Kidney epithelial cell (primary cell): ENCODE results near the gene GRIK4. TPM values are rescaled to one million over a fixed set of nuclear protein-coding genes. Genes with fewer than 3 reads are reported as not detected.

Experiments
- DNase-seq: peaks from one replicate; pipeline ENCODE4 v3.0.0-alpha.2; 2010; ENCODE audit warnings: low read depth
- H3K27me3 ChIP-seq: 2 replicates; pipeline ENCODE4 v1.6.0; 2011; ENCODE audit warnings: low read length; ENCODE audit not compliant: control insufficient read depth, insufficient read depth
- H3K36me3 ChIP-seq: 2 replicates; pipeline ENCODE4 v1.5.1; 2011; ENCODE audit warnings: low read length; ENCODE audit not compliant: control insufficient read depth, insufficient read depth
- H3K4me3 ChIP-seq: 2 replicates; pipeline ENCODE4 v1.5.1; 2011; ENCODE audit warnings: low read depth, mild to moderate bottlenecking, control low read depth, low read length
- CTCF ChIP-seq: IDR thresholded peaks from 2 replicates; pipeline ENCODE4 v1.5.1; 2011; ENCODE audit warnings: mild to moderate bottlenecking, moderate library complexity, low read length, control low read depth, inconsistent platforms; ENCODE audit not compliant: insufficient read depth, poor library complexity, severe bottlenecking
- total RNA-seq: library from RNA; depleted of rRNA; stranded (reverse); fragments of >200 nt; gene quantifications from 2 replicates; pipeline ENCODE4 v1.2.3, GENCODE V29; 2015

Gene GRIK4
- total RNA-seq, 1 donor from 2014 or later, result 0.17 TPM

DNA sequence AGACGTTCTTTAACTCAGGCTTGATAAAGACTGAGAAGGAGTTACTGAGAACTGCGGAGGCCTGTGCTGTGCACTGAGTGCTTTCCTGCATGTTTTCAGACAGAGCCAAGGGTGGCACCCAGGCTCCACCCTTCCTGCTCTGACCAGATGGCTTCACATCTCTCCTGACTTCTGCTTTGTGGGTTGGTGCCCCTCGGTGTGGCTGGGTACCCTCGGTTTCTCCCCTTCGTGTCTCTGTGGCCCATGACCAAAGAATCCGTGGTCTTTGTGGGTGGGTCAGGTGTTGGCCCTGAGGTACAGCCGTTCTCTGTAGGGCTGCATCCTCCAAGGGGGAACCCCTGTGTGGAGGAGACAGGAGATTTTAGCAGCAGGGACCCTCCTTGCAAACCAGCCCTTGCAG, 34.3 kb downstream of the GRIK4 start:
- Histone ChIP-seq H3K27me3 (no peaks in the 10 kb centered on the region), H3K4me3 (no peak overlapping the region), H3K36me3 (no peaks in the 10 kb centered on the region)
- DNase-seq, result no peak
- TF ChIP-seq CTCF, result no peak

DNA sequence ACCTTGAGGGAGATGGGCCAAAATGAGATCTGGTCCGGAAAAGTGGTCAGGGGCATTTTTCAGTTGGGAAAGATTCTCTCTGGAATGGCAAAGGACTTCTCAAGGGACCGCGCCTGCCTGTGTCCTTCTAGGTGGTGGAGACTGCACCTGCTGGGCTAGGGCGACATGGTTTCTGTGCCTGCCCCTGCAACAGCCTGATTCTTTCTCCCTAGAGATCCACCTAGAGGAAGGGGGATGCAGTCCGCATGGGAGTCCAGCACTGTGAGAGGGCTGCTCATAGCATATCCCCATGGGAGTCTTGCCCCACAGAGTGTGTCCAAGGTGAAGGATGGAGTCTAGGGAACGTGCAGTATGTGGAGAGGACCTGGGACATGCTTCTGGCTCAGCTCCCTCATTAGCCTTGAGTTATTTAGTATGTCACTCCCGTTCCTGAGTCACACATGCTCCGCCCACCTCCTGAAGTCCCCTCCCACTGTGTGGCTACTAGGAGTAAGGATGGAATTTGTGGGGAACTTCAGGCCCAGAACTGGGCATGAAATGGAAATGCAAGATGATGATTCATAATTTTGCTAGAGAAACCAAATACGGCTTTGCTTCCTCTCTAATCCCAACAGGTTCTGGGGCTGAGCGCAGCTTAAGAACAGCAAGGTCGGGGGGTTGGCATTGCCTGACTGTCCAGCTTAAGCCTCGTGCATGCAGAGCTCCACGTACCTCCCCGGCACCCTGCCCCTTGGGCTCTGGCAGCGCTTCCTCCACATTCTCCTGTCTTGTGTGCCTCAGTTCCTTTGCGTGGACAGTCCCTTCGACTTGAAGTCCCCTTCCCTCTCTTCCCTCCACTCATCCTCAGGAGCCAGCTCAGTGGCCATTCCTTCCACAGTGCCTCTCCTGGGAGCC, 35.0 kb downstream of the GRIK4 start:
- H3K4me3 ChIP-seq, result no peak overlapping the region
- no peaks in the 10 kb centered on the region for H3K27me3 ChIP-seq
- peak; percentile 77 for DNase-seq
- no peaks in the 10 kb centered on the region for H3K36me3 ChIP-seq
- no peak for TF ChIP-seq CTCF

- DNase-seq, result no peak
- H3K36me3 ChIP-seq, result no peaks in the 10 kb centered on the region
These were observed 35.8 kb downstream of the GRIK4 start for GRCh38 chr11:120547316-120547715.

GRCh38 chr11:120547811-120548681, 36.5 kb downstream of the GRIK4 start:
- no peak overlapping the region for H3K4me3 ChIP-seq
- TF ChIP-seq CTCF, result no peak
- no peaks in the 10 kb centered on the region for H3K27me3 ChIP-seq
- DNase-seq, result peak; percentile 93
- H3K36me3 ChIP-seq, result no peaks in the 10 kb centered on the region

More at GRCh38 chr11:120547316-120547715, 35.8 kb downstream of the GRIK4 start:
- Histone ChIP-seq H3K27me3 (no peaks in the 10 kb centered on the region), H3K4me3 (no peak overlapping the region)
- TF ChIP-seq CTCF, result no peak

DNA sequence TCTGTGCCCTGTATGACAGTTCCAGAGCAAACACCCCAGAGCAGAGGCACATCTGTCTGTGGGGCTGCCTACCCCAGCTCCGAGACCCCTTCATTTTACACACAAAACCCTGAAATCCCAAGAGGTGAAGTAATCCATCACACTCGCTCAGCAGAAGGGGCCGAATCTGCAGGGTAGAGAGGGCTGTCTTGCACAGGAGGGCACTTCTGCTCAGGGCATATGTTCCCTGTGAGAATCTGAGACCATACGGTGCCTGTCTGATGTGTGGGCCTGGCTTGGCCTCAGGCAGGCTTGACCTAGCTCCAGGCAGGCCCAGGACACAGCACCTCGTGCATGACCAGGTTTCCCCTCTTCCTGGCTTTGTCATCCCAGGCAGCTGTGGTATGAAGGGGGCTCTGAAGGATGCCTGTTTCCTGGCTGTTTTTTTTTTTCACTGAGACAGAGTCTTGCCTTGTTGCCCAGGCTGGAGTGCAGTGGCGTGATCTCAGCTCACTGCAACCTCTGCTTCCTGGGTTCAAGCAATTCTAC, 37.2 kb downstream of the GRIK4 start:
- Histone ChIP-seq H3K36me3 (no peaks in the 10 kb centered on the region), H3K27me3 (no peaks in the 10 kb centered on the region), H3K4me3 (no peak overlapping the region)
- DNase-seq, result no peak
- no peak for TF ChIP-seq CTCF
